Epithelial cell of esophagus (primary cell): ENCODE results near the gene TBC1D23.
"Not testable (repeated sequence)": the region's sequence is repeated elsewhere in the genome, so short reads cannot be mapped to it uniquely, and the experiment has no call there.

Experiments used
- DNase-seq: peaks from one replicate; pipeline ENCODE4 v3.0.0; 2010; ENCODE audit warnings: low read depth
- H3K4me3 ChIP-seq: 2 replicates; pipeline ENCODE4 v1.5.1; 2011; ENCODE audit warnings: mild to moderate bottlenecking, low read length, control low read depth
- CTCF ChIP-seq: IDR thresholded peaks from 2 replicates; pipeline ENCODE4 v1.5.1; 2011; ENCODE audit warnings: low read depth, mild to moderate bottlenecking, low read length, control low read depth, inconsistent platforms; ENCODE audit not compliant: insufficient read depth; ENCODE audit errors: missing control alignments

Gene TBC1D23

GRCh38 chr3:100331660-100332059, 70.9 kb downstream of the TBC1D23 start:
- no peak overlapping the region for H3K4me3 ChIP-seq
- no peak for TF ChIP-seq CTCF
- no peak for DNase-seq

DNA sequence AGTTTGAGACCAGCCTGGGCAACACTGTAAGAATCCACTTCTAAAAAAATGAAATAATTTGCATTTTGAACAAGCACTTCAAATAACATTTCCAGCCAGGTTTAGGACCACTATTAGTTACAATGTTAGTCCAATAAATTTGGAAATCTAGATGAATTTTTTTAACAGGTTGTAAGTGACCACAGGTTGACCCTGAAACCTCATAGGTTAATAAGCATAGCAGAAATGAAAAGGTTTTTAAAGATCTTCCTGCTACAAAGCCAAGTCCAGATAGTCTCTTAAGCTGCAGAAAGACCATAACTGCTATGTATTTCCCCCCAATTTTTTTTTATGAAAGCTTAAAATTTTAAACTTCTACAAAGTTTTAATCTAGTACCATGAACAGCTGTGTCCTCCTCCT, 72.3 kb downstream of the TBC1D23 start:
- no peak for TF ChIP-seq CTCF
- H3K4me3 ChIP-seq, result no peak overlapping the region
- no peak for DNase-seq

DNA sequence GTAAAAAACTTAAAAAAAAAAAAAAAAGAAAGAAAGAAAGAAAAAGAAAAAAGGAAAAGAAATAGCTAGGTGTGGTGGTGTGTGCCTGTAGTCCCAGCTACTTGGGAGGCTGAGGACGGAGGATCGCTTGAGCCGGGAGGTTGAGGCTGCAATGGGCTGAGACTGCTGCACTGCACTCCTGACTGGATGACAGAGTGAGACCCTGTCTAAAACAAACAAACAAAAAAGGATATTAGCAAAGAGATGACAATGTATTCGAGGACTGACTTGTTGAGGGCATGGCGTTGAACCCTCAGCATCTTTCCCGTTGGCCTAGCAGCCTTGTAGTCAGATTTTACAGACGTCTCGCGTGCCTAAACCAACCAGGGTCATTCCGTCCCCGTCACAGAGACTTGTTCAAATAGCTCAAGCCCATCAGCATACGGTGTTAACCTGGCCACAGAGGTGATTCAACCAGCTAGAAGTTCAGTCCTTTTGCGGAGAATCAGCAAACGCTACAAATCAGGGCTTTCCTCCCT, 73.2 kb downstream of the TBC1D23 start:
- TF ChIP-seq CTCF, result no peak
- DNase-seq, result no peak
- peak overlapping the region; percentile 74 for H3K4me3 ChIP-seq

DNA sequence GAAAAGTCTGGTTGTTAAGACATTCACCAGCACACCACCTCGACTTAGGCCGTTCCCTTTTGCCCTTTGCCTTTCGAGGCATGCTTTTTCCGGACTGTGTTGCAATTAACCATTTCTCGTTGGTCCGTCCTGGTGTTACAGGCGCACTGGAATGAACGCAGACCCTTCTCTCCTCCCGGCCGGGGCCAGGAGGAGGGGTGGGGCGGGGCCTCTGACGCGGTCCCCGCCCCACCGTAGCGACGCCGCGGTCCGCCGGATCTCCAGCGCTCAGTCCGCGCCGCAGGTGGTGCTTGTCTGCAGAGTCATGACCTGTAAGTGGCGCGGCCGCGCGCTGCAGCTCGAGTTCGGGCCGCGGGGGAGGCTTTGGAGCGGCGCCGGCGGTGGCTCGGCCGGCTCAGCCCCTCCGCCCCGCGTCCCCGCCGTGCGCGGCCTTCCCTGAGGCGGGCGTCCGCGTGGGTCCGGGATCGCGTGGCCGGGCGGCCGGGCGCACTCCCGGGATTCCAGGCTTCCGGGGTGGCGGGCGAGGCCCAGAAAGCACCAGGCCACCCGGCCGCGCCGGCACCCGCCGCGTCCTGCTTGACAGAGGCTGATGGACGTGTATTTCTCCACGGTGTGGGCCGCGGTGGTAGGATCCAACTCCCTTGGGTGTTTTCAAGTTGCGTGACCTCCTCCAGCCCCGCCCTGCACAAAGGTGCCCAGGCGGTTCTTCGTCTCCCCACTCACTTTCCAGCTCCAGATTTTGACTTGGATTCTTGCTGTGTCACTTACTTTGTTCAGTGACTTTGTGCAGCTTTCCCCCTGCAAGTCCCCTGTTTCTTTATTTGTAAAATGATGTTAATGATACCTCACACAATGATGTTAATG, 73.9 kb downstream of the TBC1D23 start, which contains the start of gene NIT2:
NIT2 (plus strand) TSS at position 270 of the 864 bp plus-strand sequence; CDS start at position 305, 35 bp downstream.
- DNase-seq, result peak; percentile 79
- no peak for TF ChIP-seq CTCF

GRCh38 chr3:100335434-100335833, 74.6 kb downstream of the TBC1D23 start:
- H3K4me3 ChIP-seq, result peak overlapping the region; percentile 74
- DNase-seq, result peak; percentile 45
- TF ChIP-seq CTCF, result no peak

More for the DNA sequence above, 73.9 kb downstream of the TBC1D23 start, which contains the start of gene NIT2:
- peak within 1 kb of the TSS; percentile 74 for H3K4me3 ChIP-seq

DNA sequence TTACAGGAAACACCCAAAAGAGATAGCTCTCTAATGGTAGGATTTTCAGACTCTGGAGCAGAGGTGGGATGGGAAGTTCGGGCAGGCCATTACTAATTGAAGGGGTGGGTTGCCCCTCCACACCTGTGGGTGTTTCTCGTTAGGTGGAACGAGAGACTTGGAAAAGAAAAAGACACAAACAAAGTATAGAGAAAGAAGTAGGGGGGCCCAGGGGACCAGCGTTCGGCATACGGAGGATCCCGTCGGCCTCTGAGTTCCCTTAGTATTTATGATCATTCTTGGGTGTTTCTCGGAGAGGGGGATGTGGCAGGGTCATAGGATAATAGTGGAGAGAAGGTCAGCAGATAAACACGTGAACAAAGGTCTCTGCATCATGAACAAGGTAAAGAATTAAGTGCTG, 75.4 kb downstream of the TBC1D23 start:
- DNase-seq, H3K4me3 ChIP-seq: not testable (repeated sequence)

DNA sequence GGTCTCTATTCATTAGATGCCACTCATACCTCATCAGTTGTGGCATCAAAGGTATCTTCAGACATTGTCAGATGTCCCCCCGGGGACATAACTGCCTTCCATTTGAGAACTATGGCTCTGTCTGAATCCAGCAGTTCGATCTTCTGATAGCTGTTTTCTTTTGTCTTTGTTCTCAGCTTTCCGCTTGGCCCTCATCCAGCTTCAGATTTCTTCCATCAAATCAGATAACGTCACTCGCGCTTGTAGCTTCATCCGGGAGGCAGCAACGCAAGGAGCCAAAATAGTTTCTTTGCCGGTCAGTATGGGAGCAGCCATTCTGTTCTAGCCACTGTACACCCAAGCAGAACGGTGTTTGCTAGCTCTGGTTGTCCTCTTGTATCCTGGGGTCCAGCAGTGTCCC, 78.1 kb downstream of the TBC1D23 start:
- TF ChIP-seq CTCF, result no peak

More for the DNA sequence above, 78.1 kb downstream of the TBC1D23 start:
- no peak overlapping the region for H3K4me3 ChIP-seq
- no peak for DNase-seq
